K562 (cell line): ENCODE data around the gene CAMK2A. TPM values are rescaled to one million over a fixed set of nuclear protein-coding genes. Genes with fewer than 3 reads are reported as not detected.

Source experiments
- ATAC-seq: fragments of 200-7000 bp; cut with Tn5 transposase; 3 replicates; pipeline ENCODE4 v1.9.1; 2020; ENCODE audit warnings: moderate library complexity
- BruUV-seq: library from RNA; stranded (reverse); fragments of 400-500 nt; replicated peaks from 2 replicates; lab custom pipeline; 2021; lab: Mats Ljungman, UMichigan
- CTCF ChIA-PET: fragments of 300-600 bp; formaldehyde crosslinking; extraction: SDS; loops from one replicate; lab custom pipeline; 2021; ENCODE audit warnings: low intra/inter-chr PET ratio; lab: Yijun Ruan, JAX
- POLR2A ChIA-PET: fragments of 300-600, 350-650 bp; sonication (Branson Sonifier 250); formaldehyde crosslinking; extraction: SDS; loops from one replicate; lab custom pipeline; 2021; ENCODE audit warnings: antibody characterized with exemption, inconsistent platforms; lab: Yijun Ruan, JAX
- DNase-seq, 4 experiments: peaks; one replicate each; pipeline versions ENCODE4 v3.0.0 to v3.0.0-alpha.2; 2011 to 2018; ENCODE audit warnings: low spot score in 3 of 4, mixed read lengths in 3 of 4; ENCODE audit errors: extremely low read depth in 1 of 4
- FAIRE-seq: peaks from 2 replicates; lab custom pipeline; 2011; peaks lifted over from hg19 to GRCh38; lab: Jason Lieb, UNC
- H2AFZ ChIP-seq: 2 replicates; pipeline ENCODE4 v1.6.0; 2011; ENCODE audit warnings: low read depth, low read length, control low read depth, inconsistent platforms
- H3K27ac ChIP-seq: fragments of 200-600 bp; 3 replicates; pipeline ENCODE4 v1.8.0; 2011; ENCODE audit warnings: low read depth, mild to moderate bottlenecking, control low read depth, inconsistent platforms, low read length, moderate library complexity, mixed read lengths; ENCODE audit errors: extremely low read depth
- H3K27me3 ChIP-seq, 2 experiments: fragments of 300-600 bp in 1 of 2; 2 replicates in 1 of 2; 3 replicates in 1 of 2; pipeline versions ENCODE4 v1.6.0 to v1.8.0; 2011; ENCODE audit warnings: inconsistent platforms in 2 of 2, low read length in 2 of 2, mild to moderate bottlenecking in 1 of 2, mixed read lengths in 1 of 2, moderate library complexity in 1 of 2; ENCODE audit not compliant: control insufficient read depth in 2 of 2, insufficient read depth in 2 of 2
- H3K36me3 ChIP-seq: fragments of 300-600 bp; 3 replicates; pipeline ENCODE4 v1.8.0; 2011; ENCODE audit warnings: mild to moderate bottlenecking, low read length, inconsistent platforms; ENCODE audit not compliant: control insufficient read depth, insufficient read depth
- H3K4me1 ChIP-seq, 2 experiments: fragments of 200-600 bp in 1 of 2; replicated peaks in 1 of 2; 2 replicates in 1 of 2; 3 replicates in 1 of 2; pipeline versions ENCODE4 v1.5.1 to v1.8.0; 2011; ENCODE audit warnings: inconsistent platforms in 2 of 2, low read length in 2 of 2, mild to moderate bottlenecking in 1 of 2, mixed read lengths in 1 of 2, moderate library complexity in 1 of 2; ENCODE audit not compliant: control insufficient read depth in 2 of 2, insufficient read depth in 2 of 2
- H3K4me2 ChIP-seq: 2 replicates; pipeline ENCODE4 v1.6.1; 2011; ENCODE audit warnings: low read length, control low read depth, inconsistent platforms, mixed read lengths; ENCODE audit not compliant: insufficient read depth
- H3K4me3 ChIP-seq: fragments of 200-600 bp; sonication (generic), shearing (Covaris generic); 2 replicates; pipeline ENCODE4 v1.5.1; 2016; ENCODE audit warnings: control low read depth, inconsistent platforms
- H3K79me2 ChIP-seq: fragments of 200-600 bp; 3 replicates; pipeline ENCODE4 v1.8.0; 2011; ENCODE audit warnings: low read length, inconsistent platforms; ENCODE audit not compliant: control insufficient read depth, insufficient read depth
- H3K9ac ChIP-seq, 2 experiments: 2 replicates each; pipeline versions ENCODE4 v1.6.0 to v1.6.1; 2011; ENCODE audit warnings: low read depth in 2 of 2, low read length in 2 of 2, control low read depth in 1 of 2, inconsistent platforms in 1 of 2, mild to moderate bottlenecking in 1 of 2, mixed read lengths in 1 of 2; ENCODE audit not compliant: insufficient read depth in 1 of 2
- H3K9me1 ChIP-seq: one replicate; pipeline ENCODE4 v1.6.0; 2011; ENCODE audit warnings: inconsistent platforms, mild to moderate bottlenecking, low read length, moderate library complexity; ENCODE audit not compliant: control insufficient read depth, insufficient read depth
- H3K9me3 ChIP-seq: replicated peaks from 2 replicates; pipeline ENCODE4 v1.5.1; 2011; ENCODE audit warnings: low read depth, low read length, inconsistent platforms; ENCODE audit not compliant: control insufficient read depth, insufficient read depth
- H4K20me1 ChIP-seq: replicated peaks from 2 replicates; pipeline ENCODE4 v1.6.1; 2011; ENCODE audit warnings: low read length, inconsistent platforms, mixed read lengths; ENCODE audit not compliant: control insufficient read depth, insufficient read depth
- DDX20 ChIP-seq: fragments of 450-650 bp; IDR thresholded peaks from 2 replicates; pipeline ENCODE4 v1.6.1; 2016; ENCODE audit warnings: missing genetic modification characterization, low read depth, mild to moderate bottlenecking, missing compliant biosample characterization, moderate library complexity
- HEY1 ChIP-seq: fragments of 250-450 bp; sonication (Bioruptor Pico); IDR thresholded peaks from 2 replicates; pipeline ENCODE4 v1.5.0; 2020; ENCODE audit warnings: mild to moderate bottlenecking, moderate library complexity, borderline replicate concordance
- MEIS2 ChIP-seq: fragments of 450-650 bp; IDR thresholded peaks from 2 replicates; pipeline ENCODE4 v1.6.1; 2014; ENCODE audit warnings: mild to moderate bottlenecking; ENCODE audit not compliant: partially characterized antibody
- NFATC3 ChIP-seq: fragments of 450-650 bp; IDR thresholded peaks from 2 replicates; pipeline ENCODE4 v1.6.1; 2017; ENCODE audit warnings: mild to moderate bottlenecking
- PHB2 ChIP-seq: fragments of 450-650 bp; IDR thresholded peaks from 2 replicates; pipeline ENCODE4 v1.6.1; 2017; ENCODE audit warnings: low read depth
- PRPF4 ChIP-seq: fragments of 200-400 bp; formaldehyde crosslinking; IDR thresholded peaks from one replicate; pipeline ENCODE4 v1.6.1; 2017; ENCODE audit warnings: low read length, low read depth, mild to moderate bottlenecking; ENCODE audit not compliant: insufficient read depth, poor library complexity, severe bottlenecking
- UBTF ChIP-seq, 2 experiments: IDR thresholded peaks; 2 replicates each; pipeline ENCODE4 v1.6.1; 2012; ENCODE audit warnings: improper control_type of control experiment in 2 of 2, low read depth in 2 of 2, low read length in 2 of 2, borderline replicate concordance in 1 of 2
- whole genome bisulfite sequencing: fragments of 100-300 bp; shearing (Covaris generic); methylation state at CpG from one replicate; pipeline ENCODE4 v1.1.6; 2016; ENCODE audit warnings: low coverage, mixed read lengths; ENCODE audit not compliant: insufficient coverage; ENCODE audit errors: missing lambda C conversion rate; 5-methylcytosine and 5-hydroxymethylcytosine counted together
- in situ Hi-C: fragments of 300-500 bp; cut with MboI; formaldehyde crosslinking; loops from 4 replicates; pipeline ENCODE4 v1.15.0; 2018; ENCODE audit warnings: inconsistent platforms, mixed read lengths
- intact Hi-C: fragments of 100-400 bp; cut with micrococcal nuclease; formaldehyde crosslinking; loops from 2 replicates; pipeline ENCODE4 v1.14.2; 2022
- polyA plus RNA-seq, 8 experiments: library from polyadenylated mRNA; depleted of rRNA in 4 of 8; stranded (reverse) in 5 of 8; unstranded in 3 of 8; fragments of >200 nt; fragmentation: Nextera tagmentation in 2 of 8; fragmentation: Illumina TruSeq in 1 of 8; extraction: Ambion mirVana in 2 of 8; extraction: Trizol in 1 of 8; gene quantifications; 2 replicates each; pipeline versions ENCODE4 v1.2.1 to v1.2.3, GENCODE V29; 2011 to 2014; ENCODE audit warnings: inconsistent platforms in 1 of 8, missing spikeins in 1 of 8
- total RNA-seq, 7 experiments: library from RNA; depleted of rRNA in 6 of 7; stranded (reverse); fragments of >200 nt in 6 of 7; fragmentation: Illumina TruSeq in 2 of 7; extraction: Trizol in 2 of 7; gene quantifications; 2 replicates each; pipeline versions ENCODE4 v1.2.1 to v1.2.3, GENCODE V29; 2011 to 2021; ENCODE audit warnings: low replicate concordance in 1 of 7
- TF ChIP-seq, protein P1 (sequence below): sonication (generic); formaldehyde crosslinking; IDR thresholded peaks from 2 replicates; pipeline ENCODE4 v1.8.1; 2023; ENCODE audit warnings: mild to moderate bottlenecking, missing genetic modification reagents

CAMK2A gene
- total and polyA plus RNA-seq, 9 of the 15 experiments (the other 6 are each of a cell fraction or from before 2014, with no cell fraction given) = 0.01 to 0.18 (median 0.04) TPM; not detected in 6

GRCh38 chr5:150319484-150319790, 29.9 kb upstream of the CAMK2A start:
- ChIA-PET POLR2A (interaction anchor here (1.3 to 2.0 kb wide), 2 partner anchors 9 to 17 kb away, joined by 5 to 7 read pairs; partner anchors contain the start of gene ARSI), CTCF (no interaction called here)
- Histone ChIP-seq H3K27ac (no peak overlapping the region), H3K27me3 (peaks cover 2 to 25% of the 10 kb centered on the region in 2 experiments; a peak in 3 of 5 replicates), H3K36me3 (no peaks in the 10 kb centered on the region), H3K9ac (no peak overlapping the region), H3K79me2 (no peaks in the 10 kb centered on the region), H3K4me3 (no peak overlapping the region), H4K20me1 (peaks cover 2% of the 10 kb centered on the region; the same call in 1 of the 2 replicates), H3K9me1 (no peaks in the 10 kb centered on the region), H3K4me1 (peaks cover 0 to 4% of the 10 kb centered on the region in 2 experiments; a peak in 2 of 5 replicates), H3K9me3 (no peaks in the 10 kb centered on the region; the same call in 1 of the 2 replicates), H3K4me2 (no peak overlapping the region), H2AFZ (no peak overlapping the region)
- DNase-seq (no peak), ATAC-seq (no peak), FAIRE-seq (no peak)
- 33% methylated on average over 6 of the region's 6 CpGs for WGBS
- no TSS peak for BruUV-seq
- TF ChIP-seq UBTF (IDR thresholded peaks at IDR 0.05; ENCODE audit: borderline replicate concordance in 1 of 2, low read depth in 2 of 2, low read length in 2 of 2) (no peak), DDX20 (tag) (no peak), HEY1 (CRISPR knock-in tag) (no peak), PRPF4 (no peak), NFATC3 (no peak), MEIS2 (no peak), PHB2 (no peak)
- TF ChIP-seq, protein P1, sequence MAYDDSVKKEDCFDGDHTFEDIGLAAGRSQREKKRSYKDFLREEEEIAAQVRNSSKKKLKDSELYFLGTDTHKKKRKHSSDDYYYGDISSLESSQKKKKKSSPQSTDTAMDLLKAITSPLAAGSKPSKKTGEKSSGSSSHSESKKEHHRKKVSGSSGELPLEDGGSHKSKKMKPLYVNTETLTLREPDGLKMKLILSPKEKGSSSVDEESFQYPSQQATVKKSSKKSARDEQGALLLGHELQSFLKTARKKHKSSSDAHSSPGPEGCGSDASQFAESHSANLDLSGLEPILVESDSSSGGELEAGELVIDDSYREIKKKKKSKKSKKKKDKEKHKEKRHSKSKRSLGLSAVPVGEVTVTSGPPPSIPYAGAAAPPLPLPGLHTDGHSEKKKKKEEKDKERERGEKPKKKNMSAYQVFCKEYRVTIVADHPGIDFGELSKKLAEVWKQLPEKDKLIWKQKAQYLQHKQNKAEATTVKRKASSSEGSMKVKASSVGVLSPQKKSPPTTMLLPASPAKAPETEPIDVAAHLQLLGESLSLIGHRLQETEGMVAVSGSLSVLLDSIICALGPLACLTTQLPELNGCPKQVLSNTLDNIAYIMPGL (CRISPR knock-in tag) = no peak
- in situ Hi-C loops (no loop called here), intact Hi-C loops (no loop called here)
